Astrocyte (in vitro differentiated cells and primary cell): ENCODE results near the gene CDC42BPG. TPM values are rescaled to one million over a fixed set of nuclear protein-coding genes. Genes with fewer than 3 reads are reported as not detected.

Experiments
- DNase-seq: peaks from one replicate; pipeline ENCODE4 v3.0.0-alpha.2; 2010; ENCODE audit warnings: low read depth
- FAIRE-seq: peaks from 2 replicates; lab custom pipeline; 2011; peaks lifted over from hg19 to GRCh38; lab: Jason Lieb, UNC
- H2AFZ ChIP-seq: 2 replicates; pipeline ENCODE4 v1.6.0; 2012; ENCODE audit warnings: low read depth, low read length, inconsistent platforms
- H3K27ac ChIP-seq: 2 replicates; pipeline ENCODE4 v1.5.1; 2011; ENCODE audit warnings: low read depth, low read length, inconsistent platforms
- H3K27me3 ChIP-seq: 2 replicates; pipeline ENCODE4 v1.6.0; 2011; ENCODE audit warnings: low read length, inconsistent platforms; ENCODE audit not compliant: insufficient read depth
- H3K36me3 ChIP-seq: 2 replicates; pipeline ENCODE4 v1.5.1; 2011; ENCODE audit warnings: low read length, inconsistent platforms; ENCODE audit not compliant: insufficient read depth
- H3K4me1 ChIP-seq: 2 replicates; pipeline ENCODE4 v1.5.1; 2011; ENCODE audit warnings: low read length, inconsistent platforms; ENCODE audit not compliant: insufficient read depth
- H3K4me2 ChIP-seq: 2 replicates; pipeline ENCODE4 v1.6.0; 2012; ENCODE audit warnings: low read length, inconsistent platforms
- H3K4me3 ChIP-seq: 2 replicates; pipeline ENCODE4 v1.5.1; 2011; ENCODE audit warnings: low read depth, mild to moderate bottlenecking, low read length, inconsistent platforms; ENCODE audit not compliant: insufficient read depth
- H3K79me2 ChIP-seq: 2 replicates; pipeline ENCODE4 v1.6.0; 2012; ENCODE audit warnings: mild to moderate bottlenecking, low read length, inconsistent platforms; ENCODE audit not compliant: insufficient read depth
- H3K9ac ChIP-seq: 2 replicates; pipeline ENCODE4 v1.6.0; 2012; ENCODE audit warnings: mild to moderate bottlenecking, low read length, inconsistent platforms
- H3K9me3 ChIP-seq: 2 replicates; pipeline ENCODE4 v1.5.1; 2012; ENCODE audit warnings: low read depth, mild to moderate bottlenecking, low read length, inconsistent platforms; ENCODE audit not compliant: insufficient read depth
- H4K20me1 ChIP-seq: 2 replicates; pipeline ENCODE4 v1.6.0; 2012; ENCODE audit warnings: low read length, inconsistent platforms; ENCODE audit not compliant: insufficient read depth
- H3K27ac Mint-ChIP-seq: one replicate; pipeline ENCODE4 v1.8.0; 2021; ENCODE audit warnings: mild to moderate bottlenecking, mixed read lengths; ENCODE audit not compliant: unreplicated experiment
- H3K27me3 Mint-ChIP-seq: one replicate; pipeline ENCODE4 v1.8.0; 2021; ENCODE audit warnings: low read depth, mixed read lengths; ENCODE audit not compliant: unreplicated experiment
- H3K36me3 Mint-ChIP-seq: one replicate; pipeline ENCODE4 v1.8.0; 2021; ENCODE audit warnings: low read depth, mixed read lengths; ENCODE audit not compliant: unreplicated experiment
- H3K4me1 Mint-ChIP-seq: one replicate; pipeline ENCODE4 v1.8.0; 2021; ENCODE audit warnings: low read depth, mixed read lengths; ENCODE audit not compliant: unreplicated experiment
- H3K4me3 Mint-ChIP-seq: one replicate; pipeline ENCODE4 v1.8.0; 2021; ENCODE audit warnings: mild to moderate bottlenecking, moderate library complexity, mixed read lengths; ENCODE audit not compliant: unreplicated experiment
- H3K9me3 Mint-ChIP-seq: one replicate; pipeline ENCODE4 v1.8.0; 2021; ENCODE audit warnings: mild to moderate bottlenecking, mixed read lengths; ENCODE audit not compliant: unreplicated experiment
- EZH2 ChIP-seq: IDR thresholded peaks from 2 replicates; pipeline ENCODE4 v1.6.1; 2012; ENCODE audit warnings: mild to moderate bottlenecking, low read length, inconsistent platforms; ENCODE audit not compliant: insufficient read depth
- total RNA-seq: library from RNA; stranded (reverse); gene quantifications from 2 replicates; pipeline ENCODE4 v1.2.1, GENCODE V29; 2021
- TF ChIP-seq, protein P1 (sequence below): IDR thresholded peaks from 2 replicates; pipeline ENCODE4 v1.5.1; 2011; ENCODE audit warnings: low read depth, mild to moderate bottlenecking, inconsistent platforms, low read length, moderate library complexity; ENCODE audit not compliant: insufficient read depth

CDC42BPG gene
- total RNA-seq, 1 donor from 2014 or later, result 4.6 TPM

DNA sequence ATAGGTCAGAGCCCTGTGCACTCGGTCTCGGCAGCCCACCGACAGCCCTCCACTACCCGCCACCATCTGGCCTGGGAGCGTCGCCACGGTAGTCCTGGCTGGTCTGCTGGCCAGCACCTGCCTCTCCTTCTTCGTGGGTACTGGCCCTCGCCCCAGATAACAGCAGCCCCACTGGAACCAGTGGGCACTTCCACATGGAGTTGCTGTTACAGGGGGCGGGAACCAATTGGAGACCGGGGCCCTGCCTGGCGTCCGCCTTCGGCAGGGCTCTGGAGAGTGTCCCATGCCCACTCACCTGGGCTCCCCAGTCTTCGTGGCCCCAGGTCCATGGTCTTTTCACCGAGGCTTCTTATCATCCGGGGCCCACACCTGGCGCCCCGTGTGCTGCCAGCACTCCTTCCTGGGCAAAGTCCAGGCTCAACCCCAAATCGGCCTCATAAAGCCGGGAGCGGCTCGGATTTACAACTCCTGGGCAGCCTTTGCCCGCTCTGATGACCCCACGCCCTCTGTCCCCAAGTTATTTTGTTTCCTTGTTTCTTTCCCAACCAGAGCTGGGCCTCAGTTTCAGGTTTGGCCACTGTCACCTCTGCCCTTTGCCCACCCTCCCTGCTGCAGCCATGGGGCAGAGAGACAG is 46.9 kb upstream of the CDC42BPG start:
- Histone ChIP-seq H4K20me1 (no peaks in the 10 kb centered on the region), H3K4me2 (no peak overlapping the region), H3K27me3 (no peaks in the 10 kb centered on the region), H3K79me2 (no peaks in the 10 kb centered on the region), H3K36me3 (peaks cover 4% of the 10 kb centered on the region), H3K9me3 (no peaks in the 10 kb centered on the region), H2AFZ (no peak overlapping the region), H3K4me3 (no peak overlapping the region), H3K27ac (no peak overlapping the region), H3K4me1 (peaks cover 8% of the 10 kb centered on the region), H3K9ac (no peak overlapping the region)
- Mint-ChIP-seq H3K27me3 (peaks cover 2% of the 10 kb centered on the region), H3K9me3 (no peaks in the 10 kb centered on the region), H3K36me3 (peaks cover 2% of the 10 kb centered on the region), H3K4me3 (no peak overlapping the region), H3K4me1 (peaks cover 8% of the 10 kb centered on the region), H3K27ac (no peak overlapping the region)
- no peak for DNase-seq
- TF ChIP-seq, protein P1, sequence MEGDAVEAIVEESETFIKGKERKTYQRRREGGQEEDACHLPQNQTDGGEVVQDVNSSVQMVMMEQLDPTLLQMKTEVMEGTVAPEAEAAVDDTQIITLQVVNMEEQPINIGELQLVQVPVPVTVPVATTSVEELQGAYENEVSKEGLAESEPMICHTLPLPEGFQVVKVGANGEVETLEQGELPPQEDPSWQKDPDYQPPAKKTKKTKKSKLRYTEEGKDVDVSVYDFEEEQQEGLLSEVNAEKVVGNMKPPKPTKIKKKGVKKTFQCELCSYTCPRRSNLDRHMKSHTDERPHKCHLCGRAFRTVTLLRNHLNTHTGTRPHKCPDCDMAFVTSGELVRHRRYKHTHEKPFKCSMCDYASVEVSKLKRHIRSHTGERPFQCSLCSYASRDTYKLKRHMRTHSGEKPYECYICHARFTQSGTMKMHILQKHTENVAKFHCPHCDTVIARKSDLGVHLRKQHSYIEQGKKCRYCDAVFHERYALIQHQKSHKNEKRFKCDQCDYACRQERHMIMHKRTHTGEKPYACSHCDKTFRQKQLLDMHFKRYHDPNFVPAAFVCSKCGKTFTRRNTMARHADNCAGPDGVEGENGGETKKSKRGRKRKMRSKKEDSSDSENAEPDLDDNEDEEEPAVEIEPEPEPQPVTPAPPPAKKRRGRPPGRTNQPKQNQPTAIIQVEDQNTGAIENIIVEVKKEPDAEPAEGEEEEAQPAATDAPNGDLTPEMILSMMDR, result no peak
- TF ChIP-seq EZH2, result no peak
- no peak for FAIRE-seq

DNA sequence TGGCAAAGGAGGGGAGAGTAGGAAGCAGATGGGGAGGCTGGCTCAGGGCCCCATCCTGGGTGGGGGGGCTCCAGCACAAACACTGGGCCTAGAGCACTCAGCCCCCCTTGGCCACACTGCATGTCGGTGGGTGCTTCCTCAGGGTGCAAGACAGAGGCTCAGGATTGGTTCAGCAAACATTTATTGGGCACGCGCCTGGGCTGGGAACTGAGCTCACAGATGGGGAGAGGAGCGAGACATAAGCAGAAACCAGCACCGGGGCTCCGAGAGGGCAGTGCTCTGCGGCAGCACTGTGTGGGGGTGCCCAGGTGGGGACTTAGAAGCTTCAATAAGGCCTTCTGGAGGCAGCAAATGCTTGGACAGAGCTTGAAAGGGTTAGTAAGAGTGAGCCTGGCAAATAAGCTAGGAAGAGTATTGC is 46.1 kb upstream of the CDC42BPG start:
- DNase-seq (no peak), FAIRE-seq (no peak)
- Mint-ChIP-seq H3K4me1 (peaks cover 14% of the 10 kb centered on the region), H3K4me3 (no peak overlapping the region), H3K27ac (no peak overlapping the region), H3K27me3 (peaks cover 2% of the 10 kb centered on the region), H3K9me3 (no peaks in the 10 kb centered on the region), H3K36me3 (peaks cover 2% of the 10 kb centered on the region)
- H2AFZ ChIP-seq, result no peak overlapping the region
- no peaks in the 10 kb centered on the region for H3K36me3 ChIP-seq
- H4K20me1 ChIP-seq, result no peaks in the 10 kb centered on the region
- no peaks in the 10 kb centered on the region for H3K79me2 ChIP-seq
- no peak overlapping the region for H3K4me2 ChIP-seq
- H3K27ac ChIP-seq, result no peak overlapping the region
- no peaks in the 10 kb centered on the region for H3K9me3 ChIP-seq
- H3K4me1 ChIP-seq, result peaks cover 8% of the 10 kb centered on the region
- H3K9ac ChIP-seq, result no peak overlapping the region
- no peaks in the 10 kb centered on the region for H3K27me3 ChIP-seq
- H3K4me3 ChIP-seq, result no peak overlapping the region
- TF ChIP-seq, protein P1, result no peak
- no peak for TF ChIP-seq EZH2
